Mammary epithelial cell (primary cell): Measurements from ENCODE around the gene RBM44.

Experiments
- EZH2 ChIP-seq: IDR thresholded peaks from 2 replicates; pipeline ENCODE4 v1.6.1; 2012; ENCODE audit warnings: low read length, inconsistent platforms, borderline replicate concordance
- TF ChIP-seq, protein P1 (sequence below), 2 donors: IDR thresholded peaks in 1 of 2; conservative IDR thresholded peaks in 1 of 2; 2 replicates each; pipeline ENCODE4 v1.5.1; 2011 to 2012; ENCODE audit warnings: inconsistent platforms in 2 of 2, low read length in 2 of 2, mild to moderate bottlenecking in 2 of 2, control low read depth in 1 of 2, low read depth in 1 of 2; ENCODE audit not compliant: insufficient read depth in 1 of 2; ENCODE audit errors: extremely low read depth in 1 of 2

DNA sequence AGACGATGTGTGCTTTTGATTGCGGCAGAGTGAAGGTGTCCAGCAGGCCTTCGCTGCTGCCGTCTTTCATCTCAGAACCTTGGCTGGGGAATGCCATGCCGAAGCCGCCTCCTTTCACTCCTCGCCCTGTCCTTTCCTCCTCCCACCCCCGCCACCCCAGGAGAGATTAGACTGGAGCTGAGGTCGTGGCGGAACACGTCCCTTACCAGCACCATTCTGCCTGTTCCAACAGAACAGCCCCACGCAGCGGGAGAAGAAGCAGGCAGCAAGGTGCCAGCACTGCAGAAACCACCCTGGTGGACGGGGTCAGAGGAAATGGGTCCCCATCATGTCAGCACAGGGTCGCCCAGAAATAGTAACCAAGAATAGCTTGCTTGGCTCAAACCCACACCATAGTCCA lies 24.8 kb upstream of the RBM44 start:
- TF ChIP-seq, protein P1, sequence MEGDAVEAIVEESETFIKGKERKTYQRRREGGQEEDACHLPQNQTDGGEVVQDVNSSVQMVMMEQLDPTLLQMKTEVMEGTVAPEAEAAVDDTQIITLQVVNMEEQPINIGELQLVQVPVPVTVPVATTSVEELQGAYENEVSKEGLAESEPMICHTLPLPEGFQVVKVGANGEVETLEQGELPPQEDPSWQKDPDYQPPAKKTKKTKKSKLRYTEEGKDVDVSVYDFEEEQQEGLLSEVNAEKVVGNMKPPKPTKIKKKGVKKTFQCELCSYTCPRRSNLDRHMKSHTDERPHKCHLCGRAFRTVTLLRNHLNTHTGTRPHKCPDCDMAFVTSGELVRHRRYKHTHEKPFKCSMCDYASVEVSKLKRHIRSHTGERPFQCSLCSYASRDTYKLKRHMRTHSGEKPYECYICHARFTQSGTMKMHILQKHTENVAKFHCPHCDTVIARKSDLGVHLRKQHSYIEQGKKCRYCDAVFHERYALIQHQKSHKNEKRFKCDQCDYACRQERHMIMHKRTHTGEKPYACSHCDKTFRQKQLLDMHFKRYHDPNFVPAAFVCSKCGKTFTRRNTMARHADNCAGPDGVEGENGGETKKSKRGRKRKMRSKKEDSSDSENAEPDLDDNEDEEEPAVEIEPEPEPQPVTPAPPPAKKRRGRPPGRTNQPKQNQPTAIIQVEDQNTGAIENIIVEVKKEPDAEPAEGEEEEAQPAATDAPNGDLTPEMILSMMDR (conservative IDR thresholded peaks at IDR 0.05 in 1 of 2, IDR thresholded peaks at IDR 0.05 in 1 of 2; ENCODE audit: extremely low read depth in 1 of 2, insufficient read depth in 1 of 2, low read depth in 1 of 2, low read length in 2 of 2): no peak
- no peak for TF ChIP-seq EZH2
